Muscle layer of duodenum (tissue), 2 donors: ENCODE results near the gene PITHD1.
"Not testable (repeated sequence)": the region's sequence is repeated elsewhere in the genome, so short reads cannot be mapped to it uniquely, and the experiment has no call there.

Experiments used
- H3K27ac ChIP-seq: one replicate; pipeline ENCODE4 v1.7.0; 2013; ENCODE audit warnings: mild to moderate bottlenecking, low read length
- H3K27me3 ChIP-seq: one replicate; pipeline ENCODE4 v1.7.0; 2013; ENCODE audit warnings: low read depth, mild to moderate bottlenecking, control low read depth, low read length
- H3K36me3 ChIP-seq, 2 donors: one replicate each; pipeline ENCODE4 v1.7.0; 2013; ENCODE audit warnings: low read length in 2 of 2, control low read depth in 1 of 2, mild to moderate bottlenecking in 1 of 2; ENCODE audit not compliant: insufficient read depth in 2 of 2, control insufficient read depth in 1 of 2
- H3K4me1 ChIP-seq, 2 donors: one replicate each; pipeline ENCODE4 v1.7.0; 2013; ENCODE audit warnings: low read length in 2 of 2, mild to moderate bottlenecking in 2 of 2, control low read depth in 1 of 2, moderate library complexity in 1 of 2; ENCODE audit not compliant: insufficient read depth in 2 of 2, control insufficient read depth in 1 of 2
- H3K4me3 ChIP-seq, 2 donors: one replicate each; pipeline ENCODE4 v1.7.0; 2013; ENCODE audit warnings: low read length in 2 of 2, low read depth in 1 of 2, mild to moderate bottlenecking in 1 of 2
- H3K9me3 ChIP-seq, 2 donors: one replicate each; pipeline ENCODE4 v1.7.0; 2013; ENCODE audit warnings: low read length in 2 of 2, control low read depth in 1 of 2, mild to moderate bottlenecking in 1 of 2; ENCODE audit not compliant: control insufficient read depth in 1 of 2
- donor health status: healthy.

Gene PITHD1

DNA sequence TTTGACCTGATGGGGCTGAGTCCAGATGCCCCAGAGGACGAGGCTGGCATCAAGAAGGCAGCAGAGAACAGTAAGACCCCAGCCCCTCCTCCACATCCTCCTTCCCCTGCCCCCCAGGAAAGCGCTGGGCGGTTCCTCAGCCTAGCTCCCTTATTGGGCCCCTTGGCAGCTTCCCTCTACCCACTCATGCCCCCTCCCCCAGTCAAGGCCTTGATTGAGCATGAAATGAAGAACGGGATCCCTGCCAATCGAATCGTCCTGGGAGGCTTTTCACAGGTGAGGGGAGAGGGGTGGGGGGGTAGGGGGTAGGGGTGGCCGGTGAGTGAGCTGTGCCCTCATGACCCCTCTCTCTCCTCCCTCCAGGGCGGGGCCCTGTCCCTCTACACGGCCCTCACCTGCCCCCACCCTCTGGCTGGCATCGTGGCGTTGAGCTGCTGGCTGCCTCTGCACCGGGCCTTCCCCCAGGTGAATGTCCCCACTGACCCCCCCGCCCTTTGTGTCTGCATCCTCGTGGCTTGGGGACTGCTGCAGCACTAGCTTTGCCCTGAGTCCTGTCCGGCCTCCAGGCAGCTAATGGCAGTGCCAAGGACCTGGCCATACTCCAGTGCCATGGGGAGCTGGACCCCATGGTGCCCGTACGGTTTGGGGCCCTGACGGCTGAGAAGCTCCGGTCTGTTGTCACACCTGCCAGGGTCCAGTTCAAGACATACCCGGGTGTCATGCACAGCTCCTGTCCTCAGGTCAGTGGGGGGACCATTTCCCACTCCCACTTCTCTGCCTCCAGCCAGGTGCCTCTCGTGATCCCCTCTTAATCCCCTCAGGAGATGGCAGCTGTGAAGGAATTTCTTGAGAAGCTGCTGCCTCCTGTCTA, 15.9 kb downstream of the PITHD1 start:
- H3K36me3 ChIP-seq = peaks cover 6 to 18% of the 10 kb centered on the region in 2 donors
- peaks cover 5 to 37% of the 10 kb centered on the region in 2 donors for H3K4me1 ChIP-seq
- no peaks in the 10 kb centered on the region for H3K27me3 ChIP-seq
- H3K4me3 ChIP-seq = no peak overlapping the region
- no peak overlapping the region for H3K27ac ChIP-seq
- no peaks in the 10 kb centered on the region for H3K9me3 ChIP-seq

DNA sequence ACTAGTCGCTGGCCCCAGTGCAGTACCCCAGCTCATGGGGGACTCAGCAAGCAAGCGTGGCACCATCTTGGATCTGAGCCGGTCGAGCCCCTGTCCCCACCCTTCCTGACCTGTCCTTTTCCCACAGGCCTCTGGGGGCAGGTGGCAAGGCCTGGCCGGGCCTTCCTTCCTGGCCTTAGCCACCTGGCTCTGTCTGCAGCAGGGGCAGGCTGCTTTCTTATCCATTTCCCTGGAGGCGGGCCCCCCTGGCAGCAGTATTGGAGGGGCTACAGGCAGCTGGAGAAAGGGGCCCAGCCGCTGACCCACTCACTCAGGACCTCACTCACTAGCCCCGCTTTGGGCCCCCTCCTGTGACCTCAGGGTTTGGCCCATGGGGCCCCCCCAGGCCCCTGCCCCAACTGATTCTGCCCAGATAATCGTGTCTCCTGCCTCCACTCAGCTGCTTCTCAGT, 16.5 kb downstream of the PITHD1 start:
- H3K4me3 ChIP-seq, H3K9me3 ChIP-seq, H3K27ac ChIP-seq, H3K27me3 ChIP-seq: not testable (repeated sequence)
- Histone ChIP-seq H3K4me1 (peaks cover 5 to 43% of the 10 kb centered on the region in 2 donors), H3K36me3 (peaks cover 6 to 18% of the 10 kb centered on the region in 2 donors)

- no peaks in the 10 kb centered on the region for H3K27me3 ChIP-seq
Measured at GRCh38 chr1:23795676-23796465, 17.7 kb downstream of the PITHD1 start.

DNA sequence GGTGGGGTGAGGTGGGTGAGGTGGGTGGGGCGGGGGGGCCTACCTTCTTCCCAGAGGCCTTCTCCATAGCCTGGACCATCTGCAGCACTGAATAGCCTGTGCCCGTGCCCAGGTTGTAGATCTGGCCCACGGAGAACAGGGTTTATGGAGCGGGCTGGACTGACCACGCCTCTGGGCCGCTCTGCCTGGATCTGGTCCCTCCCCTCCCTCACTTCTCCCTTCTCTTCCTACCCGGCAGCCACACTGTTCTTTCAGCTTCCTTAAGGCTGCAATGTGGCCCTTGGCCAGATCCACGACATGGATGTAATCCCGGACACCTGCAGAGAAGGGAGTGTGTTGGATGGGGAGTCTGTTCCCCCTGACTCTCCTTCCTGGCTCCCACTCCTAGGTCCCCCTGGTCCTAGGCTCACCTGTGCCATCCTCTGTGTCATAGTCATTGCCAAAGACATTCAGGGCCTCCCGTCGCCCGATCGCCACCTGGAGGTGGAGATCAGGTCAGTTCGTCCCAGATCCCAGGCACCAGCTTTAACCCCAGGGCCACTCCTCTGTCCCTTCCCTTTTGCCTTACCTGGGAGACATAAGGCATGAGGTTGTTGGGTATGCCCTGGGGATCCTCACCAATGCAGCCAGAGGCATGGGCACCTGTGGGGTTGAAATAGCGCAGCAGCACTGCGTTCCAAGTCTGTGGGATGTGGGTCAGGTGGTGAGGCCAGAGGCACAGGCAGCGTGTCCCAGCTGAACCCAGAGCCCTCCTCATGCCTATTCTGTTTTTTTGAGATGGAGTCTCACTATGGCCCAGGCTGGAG, 18.5 kb downstream of the PITHD1 start:
- no peaks in the 10 kb centered on the region for H3K9me3 ChIP-seq
- H3K27me3 ChIP-seq = no peaks in the 10 kb centered on the region
- H3K4me3 ChIP-seq = no peak overlapping the region
- peaks cover 4 to 48% of the 10 kb centered on the region in 2 donors for H3K4me1 ChIP-seq
- peaks cover 6 to 18% of the 10 kb centered on the region in 2 donors for H3K36me3 ChIP-seq
- H3K27ac ChIP-seq = no peak overlapping the region

More at GRCh38 chr1:23795676-23796465, 17.7 kb downstream of the PITHD1 start:
- H3K36me3 ChIP-seq = peaks cover 6 to 18% of the 10 kb centered on the region in 2 donors
- H3K27ac ChIP-seq = no peak overlapping the region
- H3K9me3 ChIP-seq = no peaks in the 10 kb centered on the region
- H3K4me1 ChIP-seq = peaks cover 0 to 45% of the 10 kb centered on the region in 2 donors
- no peak overlapping the region for H3K4me3 ChIP-seq

DNA sequence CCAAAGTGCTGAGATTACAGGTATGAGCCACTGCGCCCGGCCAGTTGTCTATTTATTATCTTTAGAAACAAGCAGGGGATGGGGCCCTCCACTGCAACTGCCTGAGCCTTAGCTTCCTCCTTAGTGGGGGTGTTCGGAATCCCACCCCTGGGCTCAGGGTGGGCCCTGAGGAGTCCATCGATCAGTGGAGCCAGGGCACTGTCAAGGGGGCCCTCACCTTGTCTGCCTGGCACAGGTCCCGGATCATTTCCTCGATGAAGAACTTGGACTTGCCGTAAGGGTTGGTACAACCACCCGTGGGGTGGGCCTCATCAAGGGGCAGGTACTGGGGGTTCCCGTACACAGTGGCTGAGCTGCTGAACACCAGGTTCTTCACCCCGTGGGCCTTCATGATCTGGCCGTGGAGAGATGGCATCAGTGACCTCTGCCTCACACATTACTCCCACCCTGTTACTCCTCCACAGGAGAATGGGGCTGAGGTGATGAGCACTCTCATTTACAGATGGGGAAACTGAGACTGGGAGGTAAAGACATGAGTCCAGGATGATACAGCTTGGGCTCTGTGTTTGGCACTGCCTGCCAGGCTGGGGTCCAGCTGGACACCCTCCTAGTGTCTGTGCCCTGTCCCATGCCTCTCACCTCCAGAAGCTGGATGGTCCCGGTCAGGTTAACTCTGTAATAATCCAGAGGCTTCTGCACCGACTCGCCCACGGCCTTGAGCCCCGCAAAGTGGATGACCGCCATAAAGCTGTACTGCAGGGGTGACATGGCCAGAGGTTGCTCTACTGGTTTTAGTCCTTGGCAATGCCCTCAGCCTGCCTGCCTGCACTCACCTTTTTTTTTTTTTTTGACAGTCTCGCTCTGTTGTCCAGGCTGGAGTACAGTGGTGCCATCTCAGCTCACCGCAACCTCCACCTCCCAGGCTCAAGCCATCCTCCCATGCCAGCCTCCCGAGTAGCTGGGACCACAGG, 19.5 kb downstream of the PITHD1 start:
- Histone ChIP-seq H3K27me3 (no peaks in the 10 kb centered on the region), H3K36me3 (peaks cover 6 to 18% of the 10 kb centered on the region in 2 donors), H3K9me3 (no peaks in the 10 kb centered on the region), H3K27ac (no peak overlapping the region), H3K4me3 (no peak overlapping the region), H3K4me1 (peaks cover 4 to 41% of the 10 kb centered on the region in 2 donors)

DNA sequence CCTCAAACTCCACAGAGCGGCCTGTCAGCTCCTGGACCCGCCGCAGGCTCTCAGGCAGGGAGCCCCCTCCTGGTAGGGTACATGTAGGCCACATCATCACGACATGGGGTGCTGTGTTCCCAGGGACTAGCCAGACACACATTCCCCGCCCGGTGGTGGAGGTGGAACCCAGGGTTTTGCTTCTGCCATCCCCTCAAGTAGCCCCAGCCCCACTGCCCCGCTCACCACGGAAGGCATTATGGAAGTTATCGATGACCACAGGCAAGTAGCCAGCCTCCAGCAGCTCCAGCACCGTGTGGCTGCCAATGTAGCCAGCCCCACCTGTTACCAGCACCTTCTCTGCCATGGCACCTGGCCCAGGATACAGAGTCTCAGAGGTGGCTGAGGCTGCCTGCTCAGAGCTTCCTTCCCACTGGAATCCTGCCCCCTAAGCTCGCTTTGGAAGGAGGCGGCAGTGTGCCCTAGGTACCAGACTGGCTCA, 20.5 kb downstream of the PITHD1 start:
- H3K4me3 ChIP-seq = no peak overlapping the region

GRCh38 chr1:23799255-23799569, 21.0 kb downstream of the PITHD1 start:
- H3K4me3 ChIP-seq = peak overlapping the region; percentile 65 to 80
- H3K4me1 ChIP-seq = peaks cover 4 to 30% of the 10 kb centered on the region in 2 donors
- H3K27ac ChIP-seq = peak overlapping the region; percentile 82
- H3K36me3 ChIP-seq = peaks cover 6 to 29% of the 10 kb centered on the region in 2 donors
- no peaks in the 10 kb centered on the region for H3K27me3 ChIP-seq
- H3K9me3 ChIP-seq = no peaks in the 10 kb centered on the region

More for the DNA sequence above, 20.5 kb downstream of the PITHD1 start:
- H3K27me3 ChIP-seq = no peaks in the 10 kb centered on the region
- H3K9me3 ChIP-seq = no peaks in the 10 kb centered on the region
- H3K36me3 ChIP-seq = peaks cover 6 to 24% of the 10 kb centered on the region in 2 donors
- H3K27ac ChIP-seq = peak overlapping the region; percentile 82
- peaks cover 4 to 31% of the 10 kb centered on the region in 2 donors for H3K4me1 ChIP-seq

DNA sequence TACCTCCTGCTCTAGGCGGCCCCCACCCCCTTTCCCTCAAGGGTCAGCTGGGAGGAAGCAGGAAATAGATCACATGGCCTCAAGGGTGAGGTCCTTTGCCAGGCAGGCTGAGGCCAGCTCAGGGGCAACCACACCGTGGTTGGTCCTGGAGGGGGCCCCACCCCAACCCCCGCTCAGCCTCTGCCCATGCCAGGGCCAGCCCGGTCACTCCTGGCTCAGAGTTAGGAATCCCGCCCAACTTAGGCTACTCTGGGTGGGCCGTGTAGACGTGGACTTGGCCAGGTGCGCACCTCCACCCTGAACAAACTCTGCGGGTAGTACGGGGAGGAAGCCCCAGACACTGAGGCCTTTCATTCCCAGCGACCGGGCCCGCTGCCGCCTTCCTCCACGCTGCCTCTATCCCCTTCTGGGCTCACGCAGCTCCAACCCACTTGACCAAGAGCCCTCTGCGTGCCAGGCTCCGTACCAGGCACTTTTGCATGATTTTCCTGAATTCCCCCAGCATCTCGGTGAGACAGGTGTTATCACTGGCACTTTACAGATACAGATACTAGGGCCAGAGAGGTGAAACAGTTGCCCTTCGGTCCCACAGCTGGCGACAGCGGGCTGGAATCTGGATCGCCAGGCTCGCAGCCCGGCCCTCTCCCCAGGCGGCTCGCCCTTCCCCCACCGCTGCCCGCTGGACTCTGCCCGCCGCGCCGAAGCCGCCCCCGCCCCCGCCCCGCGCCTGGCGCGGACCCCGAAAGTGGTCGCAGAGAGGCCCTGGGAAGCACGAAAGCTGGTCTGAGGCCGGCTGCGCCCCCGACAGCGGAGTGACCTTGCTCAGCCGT, 21.6 kb downstream of the PITHD1 start:
- peak overlapping the region; percentile 65 to 80 for H3K4me3 ChIP-seq
- no peaks in the 10 kb centered on the region for H3K27me3 ChIP-seq
- H3K27ac ChIP-seq = peak overlapping the region; percentile 82
- peaks cover 4 to 30% of the 10 kb centered on the region in 2 donors for H3K4me1 ChIP-seq
- H3K9me3 ChIP-seq = no peaks in the 10 kb centered on the region
- peaks cover 4 to 32% of the 10 kb centered on the region in 2 donors for H3K36me3 ChIP-seq

DNA sequence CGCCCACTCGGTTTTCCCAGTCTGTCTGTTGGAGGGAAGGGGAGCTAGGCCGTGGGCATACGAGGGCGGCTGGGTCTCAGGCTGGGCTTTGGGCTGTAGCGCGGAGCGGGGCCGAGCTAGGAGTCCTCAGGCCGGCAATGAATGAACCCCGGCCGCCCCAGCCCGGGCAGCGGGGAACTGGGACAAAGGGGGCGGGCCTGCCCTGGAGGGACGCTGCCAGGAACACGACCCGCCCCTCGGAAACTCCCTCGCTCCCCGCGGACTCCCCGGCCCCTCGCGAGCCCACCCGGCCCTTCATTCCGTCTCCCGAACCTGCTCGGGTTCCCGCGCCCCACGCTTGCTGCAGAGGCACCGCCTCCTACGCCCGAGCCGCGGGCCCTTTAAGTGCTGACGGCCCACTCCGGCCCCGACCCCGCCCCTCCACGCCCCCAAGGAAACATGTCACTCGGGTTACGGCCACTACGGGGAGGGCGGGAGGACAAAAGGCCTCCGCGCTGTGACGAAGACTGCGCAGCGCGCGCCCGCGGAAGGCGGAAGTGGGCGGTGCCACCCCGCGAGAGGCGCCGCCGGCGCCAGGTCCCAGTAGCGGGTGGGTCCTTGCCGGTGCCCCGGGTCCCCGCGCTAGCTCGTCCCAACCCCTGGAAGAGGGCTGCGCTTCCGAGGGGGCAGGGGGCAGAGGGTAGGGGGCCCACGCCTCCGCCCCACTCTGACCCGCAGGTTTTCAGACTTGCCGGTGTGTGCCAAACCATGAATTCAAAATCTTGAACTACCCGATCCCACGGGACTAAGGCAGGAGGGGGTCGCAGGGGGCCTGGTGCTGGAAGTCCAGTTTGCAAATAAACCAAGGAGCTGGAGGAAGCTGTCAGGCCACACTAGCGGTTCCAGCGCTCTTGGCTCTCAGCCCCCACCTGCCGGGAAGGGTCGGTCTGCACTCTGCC, 22.5 kb downstream of the PITHD1 start, which contains the start of gene GALE:
TSS of gene GALE (minus strand) at position 355 of the 938 bp plus-strand sequence. CDS start 1,747 bp downstream, outside the sequence.
- Histone ChIP-seq H3K9me3 (no peaks in the 10 kb centered on the region), H3K27ac (peak within 1 kb of the TSS; percentile 86), H3K27me3 (no peaks in the 10 kb centered on the region), H3K4me3 (peak within 1 kb of the TSS; percentile 74 to 80), H3K4me1 (peaks cover 4 to 29% of the 10 kb centered on the region in 2 donors), H3K36me3 (peaks cover 4 to 29% of the 10 kb centered on the region in 2 donors)
